ENCODE results near the gene PIEZO2. TPM values are rescaled to one million over a fixed set of nuclear protein-coding genes. Genes with fewer than 3 reads are reported as not detected.

PIEZO2 gene
- total RNA-seq, 1 donor from 2014 or later: 4.2 TPM

DNA sequence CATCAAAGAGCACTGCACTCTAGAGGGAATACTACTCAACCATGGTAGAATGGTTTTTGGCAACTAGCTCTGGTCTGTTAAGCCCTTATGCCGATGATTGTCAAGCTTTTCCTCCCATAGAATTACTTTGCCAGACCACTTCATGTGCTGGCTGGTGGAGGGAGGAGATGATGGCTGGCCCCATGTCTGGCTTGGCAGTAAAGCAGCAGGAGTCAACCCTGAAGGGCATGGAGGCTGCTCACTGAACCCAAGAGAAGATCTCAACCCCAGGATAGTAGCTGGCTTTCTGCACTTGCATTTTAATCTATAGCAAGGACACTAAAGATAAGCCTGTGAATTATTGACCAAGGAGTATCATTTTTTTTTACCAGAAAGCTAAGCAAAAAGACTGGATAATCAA lies 309.9 kb downstream of the PIEZO2 start:
- H4K20me1 ChIP-seq (ENCODE audit: low read depth): no peaks in the 10 kb centered on the region
- H3K27ac ChIP-seq: no peak overlapping the region
- no peaks in the 10 kb centered on the region for H3K9me3 Mint-ChIP-seq
- no peaks in the 10 kb centered on the region for H3K79me2 ChIP-seq (ENCODE audit: low read depth)
- H3K27me3 ChIP-seq: no peaks in the 10 kb centered on the region
- no peak overlapping the region for H3K4me3 ChIP-seq
- no peaks in the 10 kb centered on the region for H3K9me3 ChIP-seq (ENCODE audit: low read depth)
- H3F3A ChIP-seq (ENCODE audit: low read depth): no peaks in the 10 kb centered on the region
- H3K4me1 Mint-ChIP-seq: no peaks in the 10 kb centered on the region
- H3K4me2 ChIP-seq: no peak overlapping the region
- H3K27ac Mint-ChIP-seq: no peak overlapping the region
- no peak overlapping the region for H2AFZ ChIP-seq (replicated peaks)
- no peak for DNase-seq (ENCODE audit: low spot score)
- peaks cover 2% of the 10 kb centered on the region for H3K27me3 Mint-ChIP-seq (ENCODE audit: insufficient read depth, low read depth)
- no peak overlapping the region for H3K4me3 Mint-ChIP-seq
- H3K36me3 Mint-ChIP-seq: no peaks in the 10 kb centered on the region
- no peak overlapping the region for H3K9ac ChIP-seq
- no peaks in the 10 kb centered on the region for H3K4me1 ChIP-seq
- no peaks in the 10 kb centered on the region for H3K36me3 ChIP-seq
- TF ChIP-seq, protein P1, sequence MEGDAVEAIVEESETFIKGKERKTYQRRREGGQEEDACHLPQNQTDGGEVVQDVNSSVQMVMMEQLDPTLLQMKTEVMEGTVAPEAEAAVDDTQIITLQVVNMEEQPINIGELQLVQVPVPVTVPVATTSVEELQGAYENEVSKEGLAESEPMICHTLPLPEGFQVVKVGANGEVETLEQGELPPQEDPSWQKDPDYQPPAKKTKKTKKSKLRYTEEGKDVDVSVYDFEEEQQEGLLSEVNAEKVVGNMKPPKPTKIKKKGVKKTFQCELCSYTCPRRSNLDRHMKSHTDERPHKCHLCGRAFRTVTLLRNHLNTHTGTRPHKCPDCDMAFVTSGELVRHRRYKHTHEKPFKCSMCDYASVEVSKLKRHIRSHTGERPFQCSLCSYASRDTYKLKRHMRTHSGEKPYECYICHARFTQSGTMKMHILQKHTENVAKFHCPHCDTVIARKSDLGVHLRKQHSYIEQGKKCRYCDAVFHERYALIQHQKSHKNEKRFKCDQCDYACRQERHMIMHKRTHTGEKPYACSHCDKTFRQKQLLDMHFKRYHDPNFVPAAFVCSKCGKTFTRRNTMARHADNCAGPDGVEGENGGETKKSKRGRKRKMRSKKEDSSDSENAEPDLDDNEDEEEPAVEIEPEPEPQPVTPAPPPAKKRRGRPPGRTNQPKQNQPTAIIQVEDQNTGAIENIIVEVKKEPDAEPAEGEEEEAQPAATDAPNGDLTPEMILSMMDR (IDR thresholded peaks at IDR 0.05): no peak
- TF ChIP-seq EZH2 (IDR thresholded peaks at IDR 0.05) (no peak), EZH2phosphoT487 (IDR thresholded peaks at IDR 0.05) (no peak)

DNA sequence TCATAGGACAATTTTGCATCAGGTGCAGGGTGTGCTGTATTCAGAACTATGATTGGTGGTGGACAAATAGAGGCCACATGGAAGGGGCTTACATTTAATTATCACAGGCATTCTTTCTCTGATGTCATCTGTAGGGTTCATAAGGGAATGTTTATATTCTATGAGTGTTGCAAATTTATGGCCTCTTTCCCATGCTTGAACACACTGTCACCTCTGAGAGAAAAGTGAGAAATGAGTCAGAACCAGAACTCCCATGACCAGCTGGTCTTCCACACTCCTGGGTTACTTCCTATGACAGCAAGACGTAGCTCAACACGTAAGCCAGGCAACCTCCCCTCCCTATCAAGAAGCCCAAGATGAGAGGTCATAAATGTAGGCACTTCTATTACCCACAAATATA lies 310.8 kb downstream of the PIEZO2 start:
- H3K27ac ChIP-seq: no peak overlapping the region
- H3K9me3 ChIP-seq (ENCODE audit: low read depth): no peaks in the 10 kb centered on the region
- Mint-ChIP-seq H3K4me1 (no peaks in the 10 kb centered on the region), H3K27ac (no peak overlapping the region), H3K36me3 (no peaks in the 10 kb centered on the region), H3K4me3 (no peak overlapping the region), H3K27me3 (ENCODE audit: insufficient read depth, low read depth) (no peaks in the 10 kb centered on the region), H3K9me3 (no peaks in the 10 kb centered on the region)
- H2AFZ ChIP-seq (replicated peaks): no peak overlapping the region
- DNase-seq (ENCODE audit: low spot score): no peak
- no peaks in the 10 kb centered on the region for H4K20me1 ChIP-seq (ENCODE audit: low read depth)
- no peaks in the 10 kb centered on the region for H3K79me2 ChIP-seq (ENCODE audit: low read depth)
- TF ChIP-seq EZH2 (IDR thresholded peaks at IDR 0.05) (no peak), EZH2phosphoT487 (IDR thresholded peaks at IDR 0.05) (no peak)
- TF ChIP-seq, protein P1 (IDR thresholded peaks at IDR 0.05): no peak
- H3K36me3 ChIP-seq: no peaks in the 10 kb centered on the region
- H3K27me3 ChIP-seq: no peaks in the 10 kb centered on the region
- H3K4me2 ChIP-seq: no peak overlapping the region
- H3K9ac ChIP-seq: no peak overlapping the region
- H3K4me3 ChIP-seq: no peak overlapping the region
- no peaks in the 10 kb centered on the region for H3F3A ChIP-seq (ENCODE audit: low read depth)
- H3K4me1 ChIP-seq: no peaks in the 10 kb centered on the region

DNA sequence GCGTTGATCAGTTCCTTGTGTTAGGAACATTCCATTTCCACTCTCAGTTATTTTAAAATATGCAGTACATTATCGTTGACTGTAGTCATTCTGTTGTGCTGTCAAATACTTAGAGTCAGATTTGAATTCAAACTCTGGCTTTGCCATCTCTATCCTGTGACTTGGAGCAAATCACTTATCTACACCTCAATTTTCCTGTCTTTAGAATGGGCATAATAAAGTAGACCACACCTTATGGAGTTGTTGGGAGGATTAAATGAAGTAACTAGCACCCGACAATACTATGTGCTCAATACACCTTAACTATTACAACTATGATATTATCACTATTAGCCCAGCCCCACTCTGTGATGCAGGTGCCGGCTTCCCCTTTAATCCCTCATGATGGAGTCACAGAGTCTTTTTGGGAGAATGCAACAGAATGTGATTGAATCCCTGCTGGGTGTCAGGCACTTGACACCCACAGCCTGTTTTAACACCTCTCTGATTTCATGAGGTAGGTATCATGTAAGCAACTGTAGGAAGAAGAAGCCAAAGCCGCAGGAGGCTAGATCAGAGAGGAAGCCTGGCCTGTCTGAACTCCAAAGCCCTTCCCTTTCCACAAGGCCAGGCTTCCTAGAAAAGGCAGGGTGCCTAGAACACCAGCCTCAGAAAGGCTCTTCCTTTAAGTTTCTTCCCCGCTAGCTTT lies 315.1 kb downstream of the PIEZO2 start:
- H3K27ac ChIP-seq: no peak overlapping the region
- no peak for TF ChIP-seq EZH2phosphoT487 (IDR thresholded peaks at IDR 0.05)
- TF ChIP-seq, protein P1 (IDR thresholded peaks at IDR 0.05): no peak
- no peak for TF ChIP-seq EZH2 (IDR thresholded peaks at IDR 0.05)
- DNase-seq (ENCODE audit: low spot score): no peak
- no peaks in the 10 kb centered on the region for H3K36me3 Mint-ChIP-seq
- no peaks in the 10 kb centered on the region for H3K27me3 ChIP-seq
- no peak overlapping the region for H3K4me3 Mint-ChIP-seq
- H3K36me3 ChIP-seq: no peaks in the 10 kb centered on the region
- H3K4me1 Mint-ChIP-seq: no peaks in the 10 kb centered on the region
- no peaks in the 10 kb centered on the region for H3F3A ChIP-seq (ENCODE audit: low read depth)
- H3K9me3 Mint-ChIP-seq: peaks cover 11% of the 10 kb centered on the region
- no peak overlapping the region for H2AFZ ChIP-seq (replicated peaks)
- H3K4me2 ChIP-seq: no peak overlapping the region
- no peaks in the 10 kb centered on the region for H4K20me1 ChIP-seq (ENCODE audit: low read depth)
- H3K4me3 ChIP-seq: no peak overlapping the region
- H3K9me3 ChIP-seq (ENCODE audit: low read depth): no peaks in the 10 kb centered on the region
- no peak overlapping the region for H3K27ac Mint-ChIP-seq
- no peaks in the 10 kb centered on the region for H3K27me3 Mint-ChIP-seq (ENCODE audit: insufficient read depth, low read depth)
- H3K79me2 ChIP-seq (ENCODE audit: low read depth): no peaks in the 10 kb centered on the region
- H3K4me1 ChIP-seq: no peaks in the 10 kb centered on the region
- no peak overlapping the region for H3K9ac ChIP-seq
